ENCODE results near the gene GNAL.
"Not testable (repeated sequence)": the region's sequence is repeated elsewhere in the genome, so short reads cannot be mapped to it uniquely, and the experiment has no call there.

Gene GNAL

GRCh38 chr18:11906926-11907874 is 218.1 kb downstream of the GNAL start:
- Histone ChIP-seq H3K4me1 (ENCODE audit: control insufficient read depth, insufficient read depth, low read length) (peaks cover 22% of the 10 kb centered on the region), H3K9ac (ENCODE audit: low read depth, low read length) (no peak overlapping the region), H3K36me3 (ENCODE audit: control insufficient read depth, insufficient read depth, low read length) (peaks cover 6% of the 10 kb centered on the region), H3K9me3 (ENCODE audit: control insufficient read depth, insufficient read depth, low read length) (no peaks in the 10 kb centered on the region), H3K4me3 (ENCODE audit: low read depth, low read length) (peak overlapping the region; percentile 85), H3K27me3 (ENCODE audit: control insufficient read depth, insufficient read depth, low read length) (peaks cover 7% of the 10 kb centered on the region)

GRCh38 chr18:11908182-11909060 is 219.4 kb downstream of the GNAL start, which contains the start of gene MPPE1:
TSS of gene MPPE1 (minus strand) at chr18:11908317. CDS start at chr18:11897264, 11,053 bp downstream.
- H3K27me3 ChIP-seq (ENCODE audit: control insufficient read depth, insufficient read depth, low read length), result peaks cover 7% of the 10 kb centered on the region
- H3K9me3 ChIP-seq (ENCODE audit: control insufficient read depth, insufficient read depth, low read length), result no peaks in the 10 kb centered on the region
- peak within 1 kb of the TSS; percentile 85 for H3K4me3 ChIP-seq (ENCODE audit: low read depth, low read length)
- H3K36me3 ChIP-seq (ENCODE audit: control insufficient read depth, insufficient read depth, low read length), result peaks cover 2% of the 10 kb centered on the region
- peaks cover 11% of the 10 kb centered on the region for H3K4me1 ChIP-seq (ENCODE audit: control insufficient read depth, insufficient read depth, low read length)
- H3K9ac ChIP-seq (ENCODE audit: low read depth, low read length), result peak within 1 kb of the TSS; percentile 79

GRCh38 chr18:11909061-11909455 is 220.0 kb downstream of the GNAL start:
- peaks cover 11% of the 10 kb centered on the region for H3K4me1 ChIP-seq (ENCODE audit: control insufficient read depth, insufficient read depth, low read length)
- no peak overlapping the region for H3K9ac ChIP-seq (ENCODE audit: low read depth, low read length)
- H3K27me3 ChIP-seq (ENCODE audit: control insufficient read depth, insufficient read depth, low read length), result peaks cover 7% of the 10 kb centered on the region
- H3K36me3 ChIP-seq (ENCODE audit: control insufficient read depth, insufficient read depth, low read length), result peaks cover 2% of the 10 kb centered on the region
- no peaks in the 10 kb centered on the region for H3K9me3 ChIP-seq (ENCODE audit: control insufficient read depth, insufficient read depth, low read length)
- peak overlapping the region; percentile 85 for H3K4me3 ChIP-seq (ENCODE audit: low read depth, low read length)

- H3K9me3 ChIP-seq (ENCODE audit: control insufficient read depth, insufficient read depth, low read length), result no peaks in the 10 kb centered on the region
- H3K27me3 ChIP-seq (ENCODE audit: control insufficient read depth, insufficient read depth, low read length), result peaks cover 7% of the 10 kb centered on the region
- H3K4me1 ChIP-seq (ENCODE audit: control insufficient read depth, insufficient read depth, low read length), result peaks cover 11% of the 10 kb centered on the region
- no peak overlapping the region for H3K9ac ChIP-seq (ENCODE audit: low read depth, low read length)
- peak overlapping the region; percentile 85 for H3K4me3 ChIP-seq (ENCODE audit: low read depth, low read length)
- H3K36me3 ChIP-seq (ENCODE audit: control insufficient read depth, insufficient read depth, low read length), result no peaks in the 10 kb centered on the region
Measured at GRCh38 chr18:11909591-11910026, 220.5 kb downstream of the GNAL start.

- not testable (repeated sequence) for H3K36me3 ChIP-seq (ENCODE audit: control insufficient read depth, insufficient read depth, low read length); H3K9ac ChIP-seq (ENCODE audit: low read depth, low read length); H3K4me3 ChIP-seq (ENCODE audit: low read depth, low read length); H3K27me3 ChIP-seq (ENCODE audit: control insufficient read depth, insufficient read depth, low read length); H3K9me3 ChIP-seq (ENCODE audit: control insufficient read depth, insufficient read depth, low read length); H3K4me1 ChIP-seq (ENCODE audit: control insufficient read depth, insufficient read depth, low read length)
Measured at GRCh38 chr18:11916880-11917279, 227.8 kb downstream of the GNAL start.

- H3K9ac ChIP-seq (ENCODE audit: low read depth, low read length); H3K4me3 ChIP-seq (ENCODE audit: low read depth, low read length); H3K27me3 ChIP-seq (ENCODE audit: control insufficient read depth, insufficient read depth, low read length); H3K4me1 ChIP-seq (ENCODE audit: control insufficient read depth, insufficient read depth, low read length); H3K36me3 ChIP-seq (ENCODE audit: control insufficient read depth, insufficient read depth, low read length); H3K9me3 ChIP-seq (ENCODE audit: control insufficient read depth, insufficient read depth, low read length): not testable (repeated sequence)
Measured at GRCh38 chr18:11919522-11919921, 230.5 kb downstream of the GNAL start.

- Histone ChIP-seq H3K4me1 (ENCODE audit: control insufficient read depth, insufficient read depth, low read length) (no peaks in the 10 kb centered on the region), H3K4me3 (ENCODE audit: low read depth, low read length) (no peak overlapping the region), H3K9ac (ENCODE audit: low read depth, low read length) (no peak overlapping the region), H3K27me3 (ENCODE audit: control insufficient read depth, insufficient read depth, low read length) (no peaks in the 10 kb centered on the region), H3K36me3 (ENCODE audit: control insufficient read depth, insufficient read depth, low read length) (no peaks in the 10 kb centered on the region), H3K9me3 (ENCODE audit: control insufficient read depth, insufficient read depth, low read length) (no peaks in the 10 kb centered on the region)
Measured at GRCh38 chr18:11923450-11923849, 234.4 kb downstream of the GNAL start.

- Histone ChIP-seq H3K36me3 (ENCODE audit: control insufficient read depth, insufficient read depth, low read length) (no peaks in the 10 kb centered on the region), H3K4me3 (ENCODE audit: low read depth, low read length) (no peak overlapping the region), H3K4me1 (ENCODE audit: control insufficient read depth, insufficient read depth, low read length) (no peaks in the 10 kb centered on the region), H3K9ac (ENCODE audit: low read depth, low read length) (no peak overlapping the region), H3K27me3 (ENCODE audit: control insufficient read depth, insufficient read depth, low read length) (no peaks in the 10 kb centered on the region), H3K9me3 (ENCODE audit: control insufficient read depth, insufficient read depth, low read length) (no peaks in the 10 kb centered on the region)
Measured at GRCh38 chr18:11925800-11926481, 236.9 kb downstream of the GNAL start.

GRCh38 chr18:11927497-11927896 is 238.4 kb downstream of the GNAL start:
- no peaks in the 10 kb centered on the region for H3K27me3 ChIP-seq (ENCODE audit: control insufficient read depth, insufficient read depth, low read length)
- H3K36me3 ChIP-seq (ENCODE audit: control insufficient read depth, insufficient read depth, low read length), result no peaks in the 10 kb centered on the region
- no peak overlapping the region for H3K9ac ChIP-seq (ENCODE audit: low read depth, low read length)
- H3K4me1 ChIP-seq (ENCODE audit: control insufficient read depth, insufficient read depth, low read length), result no peaks in the 10 kb centered on the region
- H3K9me3 ChIP-seq (ENCODE audit: control insufficient read depth, insufficient read depth, low read length), result no peaks in the 10 kb centered on the region
- no peak overlapping the region for H3K4me3 ChIP-seq (ENCODE audit: low read depth, low read length)

- no peaks in the 10 kb centered on the region for H3K27me3 ChIP-seq (ENCODE audit: control insufficient read depth, insufficient read depth, low read length)
- H3K9ac ChIP-seq (ENCODE audit: low read depth, low read length), result no peak overlapping the region
Measured at GRCh38 chr18:11932393-11932792, 243.3 kb downstream of the GNAL start.

More at GRCh38 chr18:11932393-11932792, 243.3 kb downstream of the GNAL start:
- no peaks in the 10 kb centered on the region for H3K36me3 ChIP-seq (ENCODE audit: control insufficient read depth, insufficient read depth, low read length)
- no peaks in the 10 kb centered on the region for H3K9me3 ChIP-seq (ENCODE audit: control insufficient read depth, insufficient read depth, low read length)
- H3K4me3 ChIP-seq (ENCODE audit: low read depth, low read length), result no peak overlapping the region
- H3K4me1 ChIP-seq (ENCODE audit: control insufficient read depth, insufficient read depth, low read length), result no peaks in the 10 kb centered on the region

All from iPS-15b (cell line).